GM13976 (cell line): ENCODE data around the gene ZC2HC1C.

Source experiments
- DNase-seq: peaks from one replicate; pipeline ENCODE4 v3.0.0; 2012; ENCODE audit warnings: low spot score
- CTCF ChIP-seq: IDR thresholded peaks from 2 replicates; pipeline ENCODE4 v1.5.1; 2012; ENCODE audit warnings: borderline replicate concordance, mild to moderate bottlenecking; ENCODE audit not compliant: insufficient read depth; ENCODE audit errors: extremely low read depth, missing control alignments, control extremely low read depth
- in situ Hi-C: fragments of 300-500 bp; cut with MboI; formaldehyde crosslinking; loops from one replicate; pipeline ENCODE4 v1.12.0; 2022; ENCODE audit warnings: low sequenced_read_pairs, mixed read lengths, inconsistent platforms; ENCODE audit not compliant: unreplicated experiment

Gene ZC2HC1C

DNA sequence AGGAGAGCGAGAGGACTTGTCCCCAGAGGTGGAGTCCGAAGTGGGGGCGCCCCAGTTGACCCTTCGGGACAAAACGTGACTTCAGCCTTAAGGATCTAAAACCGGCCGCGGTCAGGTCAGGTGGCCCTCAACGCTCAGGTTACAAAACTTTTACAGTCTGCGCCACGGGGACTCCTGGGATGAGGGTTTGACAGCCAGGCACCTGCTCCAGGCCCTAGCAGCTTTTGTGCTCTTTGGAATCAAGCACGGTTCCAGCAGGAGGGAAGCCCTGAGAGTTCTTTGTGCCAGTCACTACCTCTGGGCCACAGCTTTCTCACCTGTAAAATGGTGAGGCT lies 337 bp downstream of the ZC2HC1C start:
- no peak for DNase-seq
- TF ChIP-seq CTCF, result no peak
- in situ Hi-C loops, result no loop called here

DNA sequence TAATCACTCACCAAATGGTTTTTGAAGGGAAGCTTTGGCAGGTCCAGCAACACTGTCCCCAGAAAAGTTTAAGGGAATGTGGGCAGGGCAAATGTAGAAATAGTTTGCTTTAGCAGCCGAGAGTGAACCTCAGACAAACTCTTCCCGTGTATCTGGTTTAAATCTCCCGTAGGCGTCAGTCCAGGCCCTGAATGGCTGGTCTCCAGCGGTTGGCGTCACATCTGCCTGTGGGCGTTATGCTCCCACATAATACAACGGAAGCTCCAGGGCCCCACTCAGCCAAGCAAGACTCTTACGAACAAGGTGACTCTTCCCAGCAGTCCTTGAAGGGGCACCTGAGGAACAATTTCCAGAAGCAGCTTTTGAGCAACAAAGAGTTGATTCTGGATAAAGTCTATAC lies 942 bp downstream of the ZC2HC1C start:
- TF ChIP-seq CTCF, result no peak
- in situ Hi-C loops, result no loop called here
- DNase-seq, result no peak

GRCh38 chr14:75077794-75078193 lies 8.4 kb downstream of the ZC2HC1C start:
- in situ Hi-C loops, result no loop called here
- no peak for DNase-seq
- no peak for TF ChIP-seq CTCF

GRCh38 chr14:75079521-75079920 lies 10.1 kb downstream of the ZC2HC1C start:
- DNase-seq, result no peak
- TF ChIP-seq CTCF, result no peak
- in situ Hi-C loops, result no loop called here

DNA sequence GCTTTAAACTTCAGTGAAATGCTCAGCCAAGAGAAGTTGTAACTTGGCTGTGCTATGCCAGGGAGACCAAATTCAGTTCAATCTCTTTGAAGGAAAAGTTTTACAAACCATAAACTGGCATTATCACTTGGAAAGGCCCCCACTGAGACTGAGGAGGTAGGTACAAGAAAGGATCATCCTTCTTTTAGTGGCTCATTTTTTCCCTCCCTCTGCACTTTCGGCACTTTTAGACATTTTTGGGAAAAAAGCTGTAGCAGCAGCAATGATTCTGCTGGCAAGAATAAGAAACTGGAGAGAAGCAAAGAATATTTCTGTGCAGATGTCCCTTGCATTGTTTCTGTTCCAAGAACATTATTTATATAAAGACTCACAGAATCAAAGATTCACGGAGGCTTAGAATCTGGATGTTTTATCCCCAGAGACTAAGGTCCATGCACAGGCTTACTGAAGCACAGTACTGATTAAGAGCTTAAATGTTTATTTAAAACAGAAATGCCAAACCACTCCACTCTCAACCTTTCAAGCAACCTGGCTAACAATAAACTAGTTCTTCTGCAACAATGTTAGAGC lies 12.3 kb downstream of the ZC2HC1C start:
- no peak for TF ChIP-seq CTCF

GRCh38 chr14:75083271-75083670 lies 13.8 kb downstream of the ZC2HC1C start:
- DNase-seq, result no peak
- no peak for TF ChIP-seq CTCF
- in situ Hi-C loops, result no loop called here

More for the DNA sequence above, 12.3 kb downstream of the ZC2HC1C start:
- DNase-seq, result no peak
- in situ Hi-C loops, result no loop called here

DNA sequence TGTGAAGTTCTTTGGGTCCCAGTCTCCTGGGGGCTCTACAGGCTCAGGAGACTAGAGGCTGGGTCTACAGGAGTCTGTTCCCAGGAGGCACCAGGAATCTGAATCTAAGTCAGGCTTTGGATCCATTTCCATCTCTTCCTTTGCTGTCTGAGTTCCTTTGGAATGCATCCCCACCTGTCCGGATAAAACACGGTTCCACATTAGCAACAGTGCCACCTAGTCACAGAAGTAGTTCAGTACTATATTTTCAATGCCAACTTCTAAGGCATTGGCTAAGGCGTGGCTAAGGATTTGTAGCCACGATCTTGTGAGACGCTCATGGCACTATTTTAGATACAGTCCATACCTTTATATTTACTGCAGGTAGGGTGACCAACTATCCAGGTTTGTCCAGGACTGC lies 15.1 kb downstream of the ZC2HC1C start:
- no peak for TF ChIP-seq CTCF
- DNase-seq, result no peak
- in situ Hi-C loops, result no loop called here
